Loucy (cell line): ENCODE data around the gene KRTAP6-2.

Source experiments
- H2AFZ ChIP-seq: fragments of 200-600 bp; sonication (generic); 2 replicates; pipeline ENCODE4 v1.6.0; 2016; ENCODE audit warnings: antibody characterized with exemption, mild to moderate bottlenecking, low read length, moderate library complexity
- H3F3A ChIP-seq: fragments of 200-600 bp; 2 replicates; pipeline ENCODE4 v1.6.0; 2016; ENCODE audit warnings: antibody characterized with exemption, low read depth, mild to moderate bottlenecking
- H3K27me3 ChIP-seq: fragments of 200-600 bp; sonication (generic); 2 replicates; pipeline ENCODE4 v1.6.1; 2014; ENCODE audit warnings: low read length, mild to moderate bottlenecking; ENCODE audit not compliant: insufficient read depth, poor library complexity, severe bottlenecking
- H3K36me3 ChIP-seq: fragments of 200-600 bp; sonication (generic); 2 replicates; pipeline ENCODE4 v1.6.1; 2016; ENCODE audit warnings: low read length; ENCODE audit not compliant: insufficient read depth
- H3K4me1 ChIP-seq: fragments of 200-600 bp; sonication (generic); 2 replicates; pipeline ENCODE4 v1.5.1; 2014; ENCODE audit warnings: low read length, mild to moderate bottlenecking; ENCODE audit not compliant: insufficient read depth, poor library complexity, severe bottlenecking
- H3K4me2 ChIP-seq: fragments of 200-600 bp; sonication (generic); 2 replicates; pipeline ENCODE4 v1.6.0; 2014; ENCODE audit warnings: antibody characterized with exemption, low read length, low read depth, mild to moderate bottlenecking; ENCODE audit not compliant: poor library complexity, severe bottlenecking
- H3K4me3 ChIP-seq: fragments of 200-600 bp; sonication (generic); 2 replicates; pipeline ENCODE4 v1.5.1; 2014; ENCODE audit warnings: low read length, mild to moderate bottlenecking, mixed read lengths; ENCODE audit not compliant: poor library complexity, severe bottlenecking
- H3K79me2 ChIP-seq: fragments of 200-600 bp; sonication (generic); 2 replicates; pipeline ENCODE4 v1.6.1; 2014; ENCODE audit warnings: low read length; ENCODE audit not compliant: insufficient read depth
- H3K9ac ChIP-seq: fragments of 200-600 bp; sonication (generic); 2 replicates; pipeline ENCODE4 v1.6.0; 2014; ENCODE audit warnings: mild to moderate bottlenecking, low read depth, low read length, moderate library complexity; ENCODE audit not compliant: poor library complexity, severe bottlenecking
- H3K9me2 ChIP-seq: fragments of 200-600 bp; sonication (generic); replicated peaks from 2 replicates; pipeline ENCODE4 v1.6.1; 2016; ENCODE audit warnings: low read depth, low read length, mixed read lengths
- H3K9me3 ChIP-seq: fragments of 200-600 bp; sonication (generic); 2 replicates; pipeline ENCODE4 v1.6.1; 2014; ENCODE audit warnings: mild to moderate bottlenecking, antibody characterized with exemption, low read length, low read depth; ENCODE audit not compliant: insufficient read depth
- H4K20me1 ChIP-seq: fragments of 200-600 bp; sonication (generic); 2 replicates; pipeline ENCODE4 v1.6.0; 2014; ENCODE audit warnings: antibody characterized with exemption, low read length, mild to moderate bottlenecking; ENCODE audit not compliant: insufficient read depth, poor library complexity, severe bottlenecking
- EZH2phosphoT487 ChIP-seq: fragments of 200-600 bp; IDR thresholded peaks from 2 replicates; pipeline ENCODE4 v1.6.1; 2018; ENCODE audit warnings: antibody characterized with exemption, mild to moderate bottlenecking, moderate library complexity, borderline replicate concordance
- TF ChIP-seq, protein P1 (sequence below): fragments of 200-600 bp; sonication (generic); conservative IDR thresholded peaks from 2 replicates; pipeline ENCODE4 v1.5.1; 2014; ENCODE audit warnings: mild to moderate bottlenecking, antibody characterized with exemption, low read length

Gene KRTAP6-2

DNA sequence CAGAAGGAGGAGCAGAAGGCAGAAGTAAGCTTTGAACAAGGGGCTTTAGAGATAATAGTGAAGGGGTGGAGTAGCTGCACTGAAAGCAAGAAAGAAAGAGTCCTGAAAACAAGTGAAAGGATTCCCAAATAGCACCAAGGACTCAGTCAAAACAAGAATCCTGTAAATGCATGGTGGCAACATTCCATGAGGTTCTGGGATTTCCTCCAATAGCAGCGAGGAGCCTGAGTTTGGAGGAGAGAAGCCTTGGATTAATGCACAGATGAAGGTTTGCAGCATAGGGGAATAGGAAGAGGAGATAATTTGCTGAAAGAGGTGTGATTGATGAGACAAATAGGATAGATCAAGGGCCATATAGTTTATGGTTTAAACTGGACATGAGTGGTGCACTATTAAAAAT is 19.4 kb downstream of the KRTAP6-2 start:
- H3K4me1 ChIP-seq, result no peaks in the 10 kb centered on the region
- no peak overlapping the region for H3K4me2 ChIP-seq
- H3K4me3 ChIP-seq, result no peak overlapping the region
- no peaks in the 10 kb centered on the region for H4K20me1 ChIP-seq
- no peaks in the 10 kb centered on the region for H3F3A ChIP-seq
- H3K27me3 ChIP-seq, result no peaks in the 10 kb centered on the region
- no peaks in the 10 kb centered on the region for H3K36me3 ChIP-seq
- no peaks in the 10 kb centered on the region for H3K9me3 ChIP-seq
- no peak overlapping the region for H2AFZ ChIP-seq
- no peaks in the 10 kb centered on the region for H3K79me2 ChIP-seq
- H3K9me2 ChIP-seq, result no peaks in the 10 kb centered on the region
- H3K9ac ChIP-seq, result no peak overlapping the region
- TF ChIP-seq, protein P1, sequence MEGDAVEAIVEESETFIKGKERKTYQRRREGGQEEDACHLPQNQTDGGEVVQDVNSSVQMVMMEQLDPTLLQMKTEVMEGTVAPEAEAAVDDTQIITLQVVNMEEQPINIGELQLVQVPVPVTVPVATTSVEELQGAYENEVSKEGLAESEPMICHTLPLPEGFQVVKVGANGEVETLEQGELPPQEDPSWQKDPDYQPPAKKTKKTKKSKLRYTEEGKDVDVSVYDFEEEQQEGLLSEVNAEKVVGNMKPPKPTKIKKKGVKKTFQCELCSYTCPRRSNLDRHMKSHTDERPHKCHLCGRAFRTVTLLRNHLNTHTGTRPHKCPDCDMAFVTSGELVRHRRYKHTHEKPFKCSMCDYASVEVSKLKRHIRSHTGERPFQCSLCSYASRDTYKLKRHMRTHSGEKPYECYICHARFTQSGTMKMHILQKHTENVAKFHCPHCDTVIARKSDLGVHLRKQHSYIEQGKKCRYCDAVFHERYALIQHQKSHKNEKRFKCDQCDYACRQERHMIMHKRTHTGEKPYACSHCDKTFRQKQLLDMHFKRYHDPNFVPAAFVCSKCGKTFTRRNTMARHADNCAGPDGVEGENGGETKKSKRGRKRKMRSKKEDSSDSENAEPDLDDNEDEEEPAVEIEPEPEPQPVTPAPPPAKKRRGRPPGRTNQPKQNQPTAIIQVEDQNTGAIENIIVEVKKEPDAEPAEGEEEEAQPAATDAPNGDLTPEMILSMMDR, result no peak

DNA sequence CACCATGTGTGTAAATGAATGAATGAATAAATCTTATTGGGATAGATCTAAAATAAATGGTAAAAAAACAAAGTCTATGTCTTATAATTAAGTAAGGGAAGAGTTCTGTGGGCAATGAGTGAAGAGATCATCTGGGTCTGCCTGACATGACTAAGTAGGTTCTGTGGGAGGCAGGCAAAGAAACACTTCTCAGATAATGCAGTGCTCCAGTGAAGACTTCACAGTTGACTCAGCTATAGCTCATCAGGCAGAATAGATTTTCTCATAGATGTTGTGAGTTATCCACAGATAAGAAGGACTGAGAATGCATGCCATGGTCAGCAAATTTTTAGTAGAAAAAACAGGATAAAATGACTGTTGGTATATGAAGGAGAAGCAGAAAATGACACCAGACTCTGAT is 20.9 kb downstream of the KRTAP6-2 start:
- H3K4me2 ChIP-seq, result no peak overlapping the region
- H4K20me1 ChIP-seq, result no peaks in the 10 kb centered on the region
- no peaks in the 10 kb centered on the region for H3F3A ChIP-seq
- H3K27me3 ChIP-seq, result no peaks in the 10 kb centered on the region
- no peak overlapping the region for H3K9ac ChIP-seq
- no peak overlapping the region for H2AFZ ChIP-seq
- no peaks in the 10 kb centered on the region for H3K9me3 ChIP-seq
- H3K36me3 ChIP-seq, result no peaks in the 10 kb centered on the region
- H3K9me2 ChIP-seq, result no peaks in the 10 kb centered on the region
- no peak overlapping the region for H3K4me3 ChIP-seq
- no peaks in the 10 kb centered on the region for H3K4me1 ChIP-seq
- TF ChIP-seq EZH2phosphoT487, result no peak
- TF ChIP-seq, protein P1, result no peak
- H3K79me2 ChIP-seq, result no peaks in the 10 kb centered on the region

DNA sequence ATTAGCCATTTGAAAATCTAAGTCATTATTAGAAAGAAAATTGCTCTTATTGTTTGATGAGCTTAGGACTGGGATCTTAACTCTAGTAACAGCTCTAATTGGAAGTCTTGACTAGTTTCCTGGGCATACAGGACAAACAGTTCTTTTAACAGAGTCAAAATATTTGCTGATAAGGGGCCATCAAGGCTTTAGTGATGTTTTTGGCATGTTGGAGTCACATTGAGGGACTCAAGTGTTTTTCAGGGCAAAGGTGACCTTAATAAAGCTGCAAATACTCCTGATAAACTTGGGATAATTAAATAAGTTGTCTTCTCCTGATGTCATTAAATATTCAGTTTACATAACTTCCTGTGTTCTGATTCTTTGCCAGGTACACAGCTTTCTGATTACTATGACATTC is 31.1 kb downstream of the KRTAP6-2 start:
- no peaks in the 10 kb centered on the region for H3K9me3 ChIP-seq
- no peaks in the 10 kb centered on the region for H3K4me1 ChIP-seq
- H3K4me2 ChIP-seq, result no peak overlapping the region
- H3K79me2 ChIP-seq, result no peaks in the 10 kb centered on the region
- no peaks in the 10 kb centered on the region for H3K36me3 ChIP-seq
- H2AFZ ChIP-seq, result no peak overlapping the region
- no peaks in the 10 kb centered on the region for H3K27me3 ChIP-seq
- no peaks in the 10 kb centered on the region for H3K9me2 ChIP-seq
- H3F3A ChIP-seq, result no peaks in the 10 kb centered on the region
- no peak overlapping the region for H3K4me3 ChIP-seq
- no peak for TF ChIP-seq EZH2phosphoT487
- TF ChIP-seq, protein P1, result no peak
- no peaks in the 10 kb centered on the region for H4K20me1 ChIP-seq
- H3K9ac ChIP-seq, result no peak overlapping the region
